Transverse colon (tissue), 4 donors: ENCODE results near the gene ALB.

Source experiments
- CTCF ChIP-seq, 5 experiments: fragments of 200-600 bp in 3 of 5; fragments of 450-650 bp in 2 of 5; sonication (generic) in 3 of 5; IDR thresholded peaks; 1 replicate in 2 of 5; 2 replicates in 3 of 5; pipeline ENCODE4 v1.5.1; 2016 to 2017; ENCODE audit warnings: antibody characterized with exemption in 5 of 5, inconsistent platforms in 3 of 5, mild to moderate bottlenecking in 2 of 5, moderate library complexity in 1 of 5
- POLR2A ChIP-seq: fragments of 450-650 bp; IDR thresholded peaks from one replicate; pipeline ENCODE4 v1.6.1; 2016; ENCODE audit warnings: antibody characterized with exemption, mild to moderate bottlenecking, moderate library complexity
- POLR2AphosphoS5 ChIP-seq, 3 donors: sonication (generic); formaldehyde crosslinking; IDR thresholded peaks; one replicate each; pipeline ENCODE4 v1.6.1; 2016; ENCODE audit warnings: antibody characterized with exemption in 3 of 3

- no peak for TF ChIP-seq CTCF (IDR thresholded peaks at IDR 0.05)
- no peak for TF ChIP-seq POLR2AphosphoS5 (IDR thresholded peaks at IDR 0.05)
- TF ChIP-seq POLR2A, result no peak
Measured at GRCh38 chr4:73439445-73439844, 35.4 kb downstream of the ALB start.
